Osteoblast (primary cell): ENCODE results near the gene KICS2. TPM values are rescaled to one million over a fixed set of nuclear protein-coding genes. Genes with fewer than 3 reads are reported as not detected.

Experiments used
- DNase-seq: peaks from one replicate; pipeline ENCODE4 v3.0.0; 2011; ENCODE audit warnings: low spot score, mixed read lengths; ENCODE audit not compliant: insufficient read length; ENCODE audit errors: missing footprints
- H2AFZ ChIP-seq: 2 replicates; pipeline ENCODE4 v1.6.0; 2011; ENCODE audit warnings: mild to moderate bottlenecking, low read length
- H3K27ac ChIP-seq: 2 replicates; pipeline ENCODE4 v1.5.1; 2011; ENCODE audit warnings: mild to moderate bottlenecking, low read depth, low read length, moderate library complexity
- H3K27me3 ChIP-seq: 2 replicates; pipeline ENCODE4 v1.6.0; 2012; ENCODE audit warnings: mild to moderate bottlenecking, control low read depth, inconsistent platforms, low read length, moderate library complexity; ENCODE audit not compliant: insufficient read depth
- H3K36me3 ChIP-seq: 2 replicates; pipeline ENCODE4 v1.5.1; 2011; ENCODE audit warnings: mild to moderate bottlenecking, low read length, control low read depth, moderate library complexity; ENCODE audit not compliant: insufficient read depth
- H3K4me1 ChIP-seq: 2 replicates; pipeline ENCODE4 v1.5.1; 2011; ENCODE audit warnings: mild to moderate bottlenecking, low read length, control low read depth, moderate library complexity; ENCODE audit not compliant: insufficient read depth
- H3K4me2 ChIP-seq: 2 replicates; pipeline ENCODE4 v1.6.0; 2011; ENCODE audit warnings: mild to moderate bottlenecking, low read length; ENCODE audit not compliant: insufficient read depth
- H3K4me3 ChIP-seq: fragments of 200-600 bp; sonication (generic); 3 replicates; pipeline ENCODE4 v1.5.1; 2012; ENCODE audit warnings: mild to moderate bottlenecking, low read length, inconsistent platforms; ENCODE audit not compliant: insufficient read depth
- H3K79me2 ChIP-seq: 2 replicates; pipeline ENCODE4 v1.6.0; 2012; ENCODE audit warnings: mild to moderate bottlenecking, low read length, control low read depth, inconsistent platforms; ENCODE audit not compliant: insufficient read depth
- H3K9me3 ChIP-seq: 2 replicates; pipeline ENCODE4 v1.5.1; 2011; ENCODE audit warnings: low read depth, low read length, control low read depth
- H4K20me1 ChIP-seq: 2 replicates; pipeline ENCODE4 v1.6.0; 2012; ENCODE audit warnings: mild to moderate bottlenecking, low read length, control low read depth; ENCODE audit not compliant: insufficient read depth
- total RNA-seq: library from RNA; depleted of rRNA; stranded (reverse); fragments of >200 nt; gene quantifications from 2 replicates; pipeline ENCODE4 v1.2.3, GENCODE V29; 2012
- TF ChIP-seq, protein P1 (sequence below): IDR thresholded peaks from 2 replicates; pipeline ENCODE4 v1.5.1; 2011; ENCODE audit warnings: mild to moderate bottlenecking, low read depth, low read length, moderate library complexity; ENCODE audit errors: extremely low read depth

The KICS2 gene
- total RNA-seq, 1 donor, result 5.4 TPM

DNA sequence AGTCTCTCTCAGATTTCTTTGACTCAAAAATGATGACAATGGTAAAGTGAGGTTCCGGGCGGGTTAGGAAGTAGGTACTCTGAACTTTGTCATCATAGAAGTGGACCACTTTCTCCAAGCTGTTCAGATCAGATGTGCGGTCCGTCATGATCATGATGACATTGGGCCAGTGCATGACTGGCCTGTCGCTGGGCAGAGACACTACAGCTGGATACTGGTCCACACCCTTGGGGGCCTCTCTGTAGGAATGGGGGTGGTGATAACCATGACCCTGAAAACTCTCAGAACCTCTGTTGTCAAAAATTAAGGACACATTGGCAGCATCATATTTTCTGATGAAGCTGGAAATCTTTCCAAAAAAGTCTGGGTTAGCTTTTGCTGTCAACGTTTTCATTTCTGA is 28.2 kb downstream of the KICS2 start:
- no peaks in the 10 kb centered on the region for H3K27me3 ChIP-seq
- H3K4me3 ChIP-seq, result no peak overlapping the region
- H3K9me3 ChIP-seq, result no peaks in the 10 kb centered on the region
- TF ChIP-seq, protein P1, sequence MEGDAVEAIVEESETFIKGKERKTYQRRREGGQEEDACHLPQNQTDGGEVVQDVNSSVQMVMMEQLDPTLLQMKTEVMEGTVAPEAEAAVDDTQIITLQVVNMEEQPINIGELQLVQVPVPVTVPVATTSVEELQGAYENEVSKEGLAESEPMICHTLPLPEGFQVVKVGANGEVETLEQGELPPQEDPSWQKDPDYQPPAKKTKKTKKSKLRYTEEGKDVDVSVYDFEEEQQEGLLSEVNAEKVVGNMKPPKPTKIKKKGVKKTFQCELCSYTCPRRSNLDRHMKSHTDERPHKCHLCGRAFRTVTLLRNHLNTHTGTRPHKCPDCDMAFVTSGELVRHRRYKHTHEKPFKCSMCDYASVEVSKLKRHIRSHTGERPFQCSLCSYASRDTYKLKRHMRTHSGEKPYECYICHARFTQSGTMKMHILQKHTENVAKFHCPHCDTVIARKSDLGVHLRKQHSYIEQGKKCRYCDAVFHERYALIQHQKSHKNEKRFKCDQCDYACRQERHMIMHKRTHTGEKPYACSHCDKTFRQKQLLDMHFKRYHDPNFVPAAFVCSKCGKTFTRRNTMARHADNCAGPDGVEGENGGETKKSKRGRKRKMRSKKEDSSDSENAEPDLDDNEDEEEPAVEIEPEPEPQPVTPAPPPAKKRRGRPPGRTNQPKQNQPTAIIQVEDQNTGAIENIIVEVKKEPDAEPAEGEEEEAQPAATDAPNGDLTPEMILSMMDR, result no peak
- peak overlapping the region; percentile 44 for H3K4me2 ChIP-seq
- peaks cover 6% of the 10 kb centered on the region for H3K36me3 ChIP-seq
- peak overlapping the region; percentile 84 for H2AFZ ChIP-seq
- no peaks in the 10 kb centered on the region for H4K20me1 ChIP-seq
- peaks cover 15% of the 10 kb centered on the region for H3K4me1 ChIP-seq
- no peak for DNase-seq
- no peaks in the 10 kb centered on the region for H3K79me2 ChIP-seq
- peak overlapping the region; percentile 10 for H3K27ac ChIP-seq

DNA sequence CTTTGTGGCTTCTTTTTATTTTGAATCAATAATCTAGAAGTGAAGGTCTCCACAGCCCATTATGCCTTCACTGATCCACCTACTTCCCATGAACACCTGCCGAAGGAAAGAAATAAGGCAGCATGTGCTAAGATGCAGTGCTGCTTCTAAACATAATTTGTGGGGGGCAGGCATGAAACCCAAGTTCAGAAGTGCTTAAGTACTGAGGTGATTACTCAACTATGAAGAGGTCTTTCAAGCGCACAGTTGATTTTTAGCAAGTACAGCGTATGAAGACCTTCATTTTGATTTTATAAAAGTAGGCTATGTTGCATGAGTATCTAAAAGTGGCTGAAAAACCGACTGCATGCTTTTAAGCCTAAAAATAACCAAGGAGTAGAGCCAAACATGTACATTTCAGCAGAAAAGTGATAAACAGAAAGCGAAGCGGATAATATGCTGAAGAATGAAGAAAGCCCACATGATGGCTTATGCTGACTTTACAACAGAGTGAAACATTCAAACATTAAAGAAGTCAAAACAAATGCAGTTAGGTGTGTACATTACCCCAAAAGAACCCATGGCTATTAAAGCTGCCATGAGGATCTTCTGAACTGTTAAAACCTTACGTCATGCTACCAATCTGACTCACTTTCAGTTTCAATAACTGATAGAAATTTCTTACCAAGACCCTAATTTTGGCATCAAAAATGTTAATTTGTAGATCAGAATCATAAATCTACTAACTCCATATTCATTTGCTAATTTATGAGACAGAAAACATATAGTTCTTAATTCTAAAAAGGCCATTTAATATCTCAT is 29.3 kb downstream of the KICS2 start:
- no peak overlapping the region for H3K4me3 ChIP-seq
- H3K79me2 ChIP-seq, result no peaks in the 10 kb centered on the region
- no peaks in the 10 kb centered on the region for H3K9me3 ChIP-seq
- no peak overlapping the region for H3K27ac ChIP-seq
- DNase-seq, result no peak
- no peak overlapping the region for H2AFZ ChIP-seq
- H3K36me3 ChIP-seq, result peaks cover 6% of the 10 kb centered on the region
- H4K20me1 ChIP-seq, result no peaks in the 10 kb centered on the region
- TF ChIP-seq, protein P1, result no peak
- H3K4me2 ChIP-seq, result no peak overlapping the region
- H3K27me3 ChIP-seq, result no peaks in the 10 kb centered on the region
- peaks cover 23% of the 10 kb centered on the region for H3K4me1 ChIP-seq

DNA sequence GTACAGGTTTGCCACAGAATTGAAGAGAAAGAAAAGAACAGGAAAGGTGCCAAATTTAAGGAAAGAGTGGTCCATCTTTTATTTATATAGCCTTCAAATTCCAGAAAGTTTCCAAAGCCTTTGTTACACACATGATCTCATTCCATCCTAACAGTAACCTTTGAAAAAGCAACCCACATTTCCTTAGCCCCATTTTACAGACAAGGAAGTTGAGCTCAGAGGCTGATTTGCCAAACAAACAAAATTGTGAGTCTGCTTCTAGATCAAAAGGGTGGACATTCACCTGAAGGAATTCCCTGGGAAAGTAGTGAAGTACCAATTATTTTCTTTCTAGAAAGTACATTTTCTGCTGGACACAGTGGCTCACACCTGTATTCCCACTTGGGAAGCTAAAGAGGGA is 32.0 kb downstream of the KICS2 start:
- no peaks in the 10 kb centered on the region for H3K79me2 ChIP-seq
- no peaks in the 10 kb centered on the region for H3K27me3 ChIP-seq
- no peak overlapping the region for H3K27ac ChIP-seq
- DNase-seq, result no peak
- H2AFZ ChIP-seq, result no peak overlapping the region
- H3K4me1 ChIP-seq, result peaks cover 35% of the 10 kb centered on the region
- peaks cover 6% of the 10 kb centered on the region for H3K36me3 ChIP-seq
- no peaks in the 10 kb centered on the region for H3K9me3 ChIP-seq
- TF ChIP-seq, protein P1, result no peak
- H3K4me2 ChIP-seq, result no peak overlapping the region
- no peaks in the 10 kb centered on the region for H4K20me1 ChIP-seq
- no peak overlapping the region for H3K4me3 ChIP-seq

DNA sequence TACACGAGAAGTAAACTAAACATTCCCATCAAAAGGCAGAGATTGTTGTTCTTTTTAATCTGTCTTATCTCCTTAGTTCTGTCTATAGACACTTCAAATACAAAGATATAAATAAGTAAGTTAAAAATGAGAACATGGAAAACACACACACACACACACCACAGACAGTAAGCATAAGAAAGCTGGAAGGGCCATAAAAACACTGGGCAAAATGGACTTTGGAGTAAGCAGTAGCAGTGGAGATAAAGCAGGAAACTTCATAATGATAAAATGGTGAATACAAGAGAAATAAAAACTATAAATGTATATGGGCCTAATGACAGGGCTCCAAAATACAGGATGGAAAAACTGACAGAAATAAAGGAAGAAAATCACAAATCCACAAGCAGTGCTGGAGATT is 32.6 kb downstream of the KICS2 start:
- H4K20me1 ChIP-seq, result no peaks in the 10 kb centered on the region
- no peak for DNase-seq
- H3K4me3 ChIP-seq, result no peak overlapping the region
- H3K9me3 ChIP-seq, result no peaks in the 10 kb centered on the region
- H3K27me3 ChIP-seq, result no peaks in the 10 kb centered on the region
- H3K27ac ChIP-seq, result no peak overlapping the region
- no peak overlapping the region for H3K4me2 ChIP-seq
- no peaks in the 10 kb centered on the region for H3K79me2 ChIP-seq
- H3K36me3 ChIP-seq, result peaks cover 6% of the 10 kb centered on the region
- TF ChIP-seq, protein P1, result no peak
- no peak overlapping the region for H2AFZ ChIP-seq
- peaks cover 29% of the 10 kb centered on the region for H3K4me1 ChIP-seq
